GM18858 (cell line): Measurements from ENCODE around the gene MROH2A.

Experiments used
- ATAC-seq: cut with Tn5 transposase; IDR thresholded peaks from one replicate; pipeline ENCODE4 v1.9.1; 2021; ENCODE audit not compliant: unreplicated experiment

MROH2A gene

DNA sequence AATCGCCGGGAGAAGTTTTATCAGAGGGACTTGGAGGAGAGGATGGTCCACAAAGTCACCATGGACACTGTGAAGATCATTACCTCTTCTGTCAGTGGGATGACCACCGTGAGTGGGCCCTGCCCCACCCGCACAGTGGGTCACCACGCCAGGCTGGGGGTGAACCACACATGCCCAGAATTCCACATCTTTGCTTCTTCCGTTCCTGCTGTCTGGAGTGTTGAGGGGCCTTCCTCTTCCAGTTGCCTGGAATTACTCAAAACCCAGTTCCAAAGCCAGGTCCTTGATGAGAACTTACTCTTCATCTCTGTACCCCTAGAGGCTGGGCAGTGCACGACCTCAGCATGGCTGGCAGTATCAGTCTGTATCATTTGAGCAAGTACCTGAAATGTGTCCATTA is 22.1 kb downstream of the MROH2A start:
- ATAC-seq, result no peak

GRCh38 chr2:233801357-233802131 is 23.4 kb downstream of the MROH2A start:
- no peak for ATAC-seq

DNA sequence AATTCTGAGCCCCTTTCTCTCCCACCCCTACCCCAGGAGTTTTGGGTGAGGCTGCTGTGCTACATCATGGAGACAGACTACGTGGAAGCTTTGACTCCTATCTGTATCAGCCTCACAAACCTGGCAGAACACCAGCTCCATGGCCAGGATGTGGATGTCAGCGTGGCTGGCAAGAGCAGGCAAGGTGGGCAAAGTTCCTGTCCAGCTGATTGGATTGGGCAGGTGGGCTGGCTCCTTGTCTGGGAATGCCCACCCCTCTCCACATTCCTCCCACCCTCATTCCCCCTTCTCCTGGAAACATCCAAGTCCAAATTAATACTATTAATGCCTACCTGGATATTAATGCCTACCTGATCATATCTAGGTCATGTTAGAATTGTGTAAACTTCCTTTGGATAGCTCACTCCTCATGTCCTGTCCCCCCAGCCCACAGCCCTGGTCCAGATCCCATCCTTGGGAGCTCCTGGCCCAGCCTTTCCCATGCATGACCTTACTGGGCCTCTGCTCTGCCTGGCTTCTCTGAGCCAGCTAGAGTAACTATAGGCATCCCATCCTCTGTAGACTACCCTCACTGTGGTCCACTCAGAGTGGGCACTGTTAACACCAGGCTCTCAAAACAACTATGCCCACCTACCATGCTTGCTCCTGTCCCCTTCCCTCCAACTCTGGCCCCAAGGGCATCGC is 24.1 kb downstream of the MROH2A start:
- no peak for ATAC-seq

- no peak for ATAC-seq
These were observed 25.3 kb downstream of the MROH2A start for GRCh38 chr2:233803292-233803911.

DNA sequence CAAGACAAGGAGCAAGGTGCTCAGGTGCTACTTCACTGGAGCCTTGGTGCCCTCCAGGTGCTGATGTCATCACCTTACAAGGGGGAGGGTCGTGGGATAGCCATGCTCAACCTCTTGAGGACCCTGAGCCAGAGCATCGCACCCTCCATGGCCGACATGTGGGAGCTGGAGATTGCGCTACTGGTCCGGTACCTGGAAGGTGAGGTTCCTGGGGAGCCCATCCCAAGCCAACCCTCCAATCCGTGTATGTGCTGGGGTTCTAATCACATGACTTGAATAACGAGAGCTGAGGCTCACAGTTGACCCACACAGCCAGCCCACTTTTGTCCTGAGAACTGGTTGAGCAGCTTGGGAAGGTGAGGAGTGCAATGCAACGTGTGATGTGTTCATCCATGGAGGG is 25.9 kb downstream of the MROH2A start:
- ATAC-seq, result no peak

DNA sequence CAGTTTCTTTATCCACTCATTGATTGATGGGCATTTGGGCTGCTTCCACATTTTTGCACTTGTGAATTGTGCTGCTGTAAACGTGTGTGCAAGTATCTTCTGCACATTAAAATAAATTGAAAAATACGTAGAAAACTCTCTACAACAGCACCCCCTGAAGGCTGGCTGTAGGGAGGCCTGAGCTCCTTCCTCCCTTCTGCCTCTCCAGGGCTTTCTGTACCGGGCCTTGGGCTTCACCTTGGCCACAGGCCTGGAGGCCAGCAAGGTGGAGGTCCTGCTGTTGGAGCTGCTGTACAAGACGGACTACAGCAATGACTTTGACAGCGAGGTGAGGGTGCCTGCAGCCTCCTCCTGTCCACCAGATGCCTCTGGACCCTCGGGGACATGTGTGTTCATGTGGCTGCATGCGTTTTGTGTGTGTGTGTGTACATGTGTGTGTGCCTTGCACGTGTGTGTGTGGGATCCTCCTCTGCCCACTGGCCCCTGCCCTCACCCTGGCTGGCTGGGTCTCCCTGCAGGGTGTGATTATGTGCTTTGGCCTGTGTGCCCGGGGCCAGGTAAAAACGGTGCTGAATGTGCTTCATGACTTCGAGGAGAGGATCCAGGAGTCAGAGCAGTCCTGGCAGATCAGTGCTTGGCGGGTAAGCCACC is 29.2 kb downstream of the MROH2A start:
- ATAC-seq, result no peak

- no peak for ATAC-seq
These were observed 30.1 kb downstream of the MROH2A start for GRCh38 chr2:233807966-233808935.

DNA sequence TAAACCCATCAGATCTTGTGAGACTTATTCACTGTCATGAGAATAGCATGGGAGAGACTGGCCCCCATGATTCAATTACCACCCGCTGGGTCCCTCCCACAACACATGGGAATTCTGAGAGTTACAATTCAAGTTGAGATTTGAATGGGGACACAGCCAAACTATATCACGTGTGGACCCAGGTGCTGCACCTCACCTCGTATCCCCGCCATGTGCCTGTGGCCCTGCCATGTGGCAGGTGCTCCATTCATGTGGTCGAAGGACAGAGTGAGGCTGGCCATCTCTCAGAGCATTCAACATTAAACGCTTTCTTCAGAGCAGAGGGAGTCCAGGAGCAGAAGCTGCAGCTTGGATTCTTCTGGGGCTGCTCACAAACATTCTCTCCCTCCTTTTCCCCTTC is 32.3 kb downstream of the MROH2A start:
- no peak for ATAC-seq

DNA sequence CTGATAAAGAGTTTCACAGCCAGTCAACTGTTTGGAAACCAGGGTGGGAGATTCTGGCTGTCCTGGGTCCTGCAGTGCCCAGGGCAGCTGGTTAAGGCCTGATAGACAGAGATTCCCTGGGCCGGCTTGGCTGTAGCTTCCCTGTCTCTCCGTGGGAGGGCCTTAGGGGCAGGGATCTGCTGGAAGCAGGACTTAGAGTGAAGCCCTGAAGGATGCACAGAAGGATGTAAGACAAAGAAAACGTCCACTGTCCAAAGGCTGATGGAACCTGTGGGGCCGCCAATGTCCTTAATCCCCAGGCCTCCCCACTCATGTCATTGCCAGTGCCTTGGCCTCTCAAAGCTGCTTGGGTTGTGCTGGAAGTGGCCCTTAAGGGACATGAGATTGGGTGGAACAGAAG is 33.0 kb downstream of the MROH2A start:
- no peak for ATAC-seq

GRCh38 chr2:233811732-233812131 is 33.6 kb downstream of the MROH2A start:
- ATAC-seq, result no peak

- ATAC-seq, result no peak
These were observed 35.3 kb downstream of the MROH2A start for GRCh38 chr2:233813236-233814055.

DNA sequence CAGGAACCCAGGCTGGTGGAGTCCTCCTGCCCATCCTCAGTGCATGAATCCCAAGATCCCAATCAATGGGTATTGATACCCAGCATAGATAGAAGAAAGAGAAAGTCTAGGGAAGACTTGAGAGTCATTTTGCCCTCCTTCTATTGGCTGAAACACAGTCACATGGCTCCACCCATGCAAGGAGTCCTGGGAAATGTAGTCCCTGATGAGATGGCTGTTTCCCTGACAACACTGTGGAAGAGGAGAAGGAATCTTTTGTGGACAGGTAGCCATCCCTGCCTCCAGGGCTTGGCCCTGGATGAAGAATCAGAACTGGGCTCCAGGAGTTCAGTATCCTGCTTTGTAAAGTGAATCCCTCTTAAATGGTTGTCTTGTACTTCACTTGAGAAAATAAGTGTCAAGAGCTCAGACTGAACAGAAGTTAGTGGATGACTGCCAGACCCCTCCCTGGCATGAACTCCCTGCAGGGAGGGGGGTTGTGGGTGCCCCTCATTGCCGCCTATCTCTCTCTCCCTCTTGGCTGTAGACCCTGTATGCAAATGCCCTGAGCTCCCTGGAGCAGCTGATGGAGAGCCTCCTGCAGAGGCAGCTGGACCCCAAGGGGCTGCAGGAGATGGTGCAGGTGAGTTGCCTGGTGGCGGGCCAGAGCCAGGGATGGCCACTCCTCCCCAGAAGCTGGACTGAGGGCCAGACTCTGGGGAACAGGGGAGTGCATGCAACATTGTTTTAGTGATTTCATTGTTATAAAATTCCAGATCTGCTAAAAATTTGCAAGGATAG is 36.1 kb downstream of the MROH2A start:
- no peak for ATAC-seq

DNA sequence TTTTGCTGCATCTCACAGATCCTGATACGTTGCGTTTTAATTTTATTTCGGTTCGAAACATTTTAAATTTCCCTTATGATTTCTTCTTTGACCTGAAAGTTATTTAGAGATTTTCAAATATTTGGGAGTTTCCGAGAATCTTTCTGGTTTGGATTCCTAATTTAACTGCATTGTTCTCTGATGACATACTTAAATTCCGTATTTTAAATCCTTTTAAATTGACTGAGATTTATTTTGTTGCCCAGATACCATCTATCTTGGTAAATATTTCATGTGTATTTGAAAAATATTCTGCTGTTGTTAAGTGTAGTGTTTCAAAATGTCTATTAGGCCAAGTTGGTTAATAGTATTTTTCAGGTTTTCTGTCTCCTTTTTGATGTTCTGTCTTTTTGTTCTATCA is 37.7 kb downstream of the MROH2A start:
- ATAC-seq, result no peak

DNA sequence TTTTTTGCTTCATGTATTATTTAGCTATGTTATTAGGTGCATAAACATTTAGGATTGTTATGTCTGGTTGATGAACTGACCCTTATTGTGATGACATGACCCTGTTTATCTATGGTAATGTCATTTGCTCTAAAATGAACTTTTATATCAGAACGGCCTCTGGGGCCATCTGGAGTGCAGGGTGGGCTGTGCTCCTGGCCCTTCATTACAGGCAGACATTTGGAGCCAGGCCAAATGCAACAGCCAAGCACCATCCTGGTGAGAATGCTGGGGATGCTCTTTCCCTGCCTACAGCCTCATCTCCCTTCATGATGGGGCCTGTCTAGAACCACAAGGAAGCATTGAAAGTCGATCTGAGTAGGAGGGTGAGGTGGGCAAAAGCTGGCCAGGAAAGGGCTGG is 38.2 kb downstream of the MROH2A start:
- ATAC-seq, result no peak

GRCh38 chr2:233816771-233817170 is 38.6 kb downstream of the MROH2A start:
- ATAC-seq, result no peak

DNA sequence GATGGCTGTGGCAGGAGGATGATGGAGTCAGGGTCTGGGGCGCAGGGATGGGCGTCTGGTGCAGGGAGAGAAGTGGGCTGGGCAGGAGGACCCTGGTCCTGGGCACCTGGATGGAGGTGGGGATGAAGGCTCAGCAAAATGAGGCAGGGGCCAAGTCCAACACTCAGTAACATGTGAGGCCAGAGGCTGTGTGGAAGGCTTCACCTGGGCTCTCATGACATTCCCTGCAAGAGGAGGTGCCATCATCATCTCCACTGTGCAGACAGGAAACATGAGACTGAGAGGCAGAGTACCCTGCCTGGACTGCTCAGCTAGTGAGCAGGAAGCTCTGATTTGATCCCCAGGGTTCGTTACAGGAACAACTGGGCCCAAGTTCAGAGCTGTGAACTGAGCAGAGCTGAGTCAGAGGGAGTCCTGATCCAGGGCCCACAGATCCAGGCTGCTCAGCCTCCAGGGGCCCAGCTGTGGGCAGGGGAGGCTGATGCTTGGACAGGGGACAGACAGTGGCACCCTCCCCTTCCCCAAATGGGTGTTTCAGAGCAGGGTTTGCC is 39.3 kb downstream of the MROH2A start:
- ATAC-seq, result no peak

DNA sequence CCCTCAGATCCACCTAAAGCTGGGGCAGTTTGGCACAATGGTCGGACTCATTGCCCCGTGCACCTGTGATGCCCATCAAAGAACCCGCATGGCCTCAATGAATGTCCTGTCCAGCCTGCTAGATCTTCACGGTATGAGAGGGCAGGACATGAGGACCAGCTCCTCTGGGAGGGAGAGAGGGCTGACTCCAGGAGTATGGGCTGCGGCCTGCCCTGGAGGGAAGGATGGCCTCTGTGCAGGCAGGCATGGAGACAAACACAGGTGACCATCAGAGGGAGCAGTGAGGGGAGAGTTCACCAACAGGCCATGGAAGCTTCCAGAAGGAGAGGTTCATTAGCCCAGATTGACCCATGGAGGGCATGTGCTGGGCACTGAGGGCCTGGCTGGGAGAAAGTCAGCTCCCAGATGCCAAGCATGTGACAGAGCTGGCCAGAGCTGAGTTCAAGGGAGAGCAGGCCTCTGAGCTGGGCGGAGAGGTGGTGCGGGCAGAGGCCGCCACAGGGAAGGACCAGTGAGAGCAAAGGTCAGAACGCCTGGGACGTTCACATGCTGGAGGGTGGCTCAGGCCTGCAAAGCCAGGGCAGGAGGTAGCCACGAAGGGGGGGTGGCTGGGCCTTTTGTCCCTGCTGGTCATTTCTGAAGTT is 40.0 kb downstream of the MROH2A start:
- no peak for ATAC-seq
